ENCODE measurements around the gene COCH.

COCH gene

DNA sequence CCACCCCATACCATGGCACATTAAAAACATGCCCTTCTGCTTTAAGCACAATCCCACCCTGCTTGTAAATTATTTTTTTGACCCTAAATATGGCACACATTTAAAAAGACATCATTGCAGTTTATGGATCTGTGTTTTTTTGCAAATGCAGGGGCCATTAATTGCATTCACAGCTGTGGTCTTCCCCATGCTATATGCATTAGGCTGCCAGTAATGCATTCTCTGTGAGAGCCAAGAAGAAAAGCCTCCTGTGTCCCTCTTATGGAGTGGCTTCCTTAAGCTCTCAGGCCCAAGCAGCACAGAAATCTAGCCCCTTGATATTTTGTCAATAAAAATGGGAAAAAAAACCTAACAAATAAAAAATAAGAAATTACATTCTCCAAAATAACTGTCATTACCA lies 20.4 kb upstream of the COCH start:
- Histone ChIP-seq H3K27me3 (ENCODE audit: control insufficient read depth, low read length) (no peaks in the 10 kb centered on the region), H3F3A (ENCODE audit: control insufficient read depth, insufficient read depth) (no peaks in the 10 kb centered on the region), H3K79me2 (ENCODE audit: control insufficient read depth, low read length) (no peaks in the 10 kb centered on the region), H3K4me3 (ENCODE audit: low read length) (no peak overlapping the region), H3K27ac (ENCODE audit: low read depth, low read length) (no peak overlapping the region), H3K4me2 (ENCODE audit: low read length) (no peak overlapping the region), H3K9me2 (replicated peaks; ENCODE audit: control insufficient read depth, low read length) (no peaks in the 10 kb centered on the region), H4K20me1 (ENCODE audit: control insufficient read depth, insufficient read depth, low read depth, low read length) (no peaks in the 10 kb centered on the region), H3K4me1 (ENCODE audit: control insufficient read depth, low read length) (peaks cover 8% of the 10 kb centered on the region), H3K36me3 (ENCODE audit: control insufficient read depth, low read length) (no peaks in the 10 kb centered on the region), H3K9me3 (ENCODE audit: control insufficient read depth, insufficient read depth, low read length) (no peaks in the 10 kb centered on the region)
- no peak for TF ChIP-seq EZH2phosphoT487 (IDR thresholded peaks at IDR 0.05; ENCODE audit: borderline replicate concordance, low read length)
- TF ChIP-seq, protein P1, sequence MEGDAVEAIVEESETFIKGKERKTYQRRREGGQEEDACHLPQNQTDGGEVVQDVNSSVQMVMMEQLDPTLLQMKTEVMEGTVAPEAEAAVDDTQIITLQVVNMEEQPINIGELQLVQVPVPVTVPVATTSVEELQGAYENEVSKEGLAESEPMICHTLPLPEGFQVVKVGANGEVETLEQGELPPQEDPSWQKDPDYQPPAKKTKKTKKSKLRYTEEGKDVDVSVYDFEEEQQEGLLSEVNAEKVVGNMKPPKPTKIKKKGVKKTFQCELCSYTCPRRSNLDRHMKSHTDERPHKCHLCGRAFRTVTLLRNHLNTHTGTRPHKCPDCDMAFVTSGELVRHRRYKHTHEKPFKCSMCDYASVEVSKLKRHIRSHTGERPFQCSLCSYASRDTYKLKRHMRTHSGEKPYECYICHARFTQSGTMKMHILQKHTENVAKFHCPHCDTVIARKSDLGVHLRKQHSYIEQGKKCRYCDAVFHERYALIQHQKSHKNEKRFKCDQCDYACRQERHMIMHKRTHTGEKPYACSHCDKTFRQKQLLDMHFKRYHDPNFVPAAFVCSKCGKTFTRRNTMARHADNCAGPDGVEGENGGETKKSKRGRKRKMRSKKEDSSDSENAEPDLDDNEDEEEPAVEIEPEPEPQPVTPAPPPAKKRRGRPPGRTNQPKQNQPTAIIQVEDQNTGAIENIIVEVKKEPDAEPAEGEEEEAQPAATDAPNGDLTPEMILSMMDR (IDR thresholded peaks at IDR 0.05; ENCODE audit: low read depth, low read length, poor library complexity, severe bottlenecking): no peak

DNA sequence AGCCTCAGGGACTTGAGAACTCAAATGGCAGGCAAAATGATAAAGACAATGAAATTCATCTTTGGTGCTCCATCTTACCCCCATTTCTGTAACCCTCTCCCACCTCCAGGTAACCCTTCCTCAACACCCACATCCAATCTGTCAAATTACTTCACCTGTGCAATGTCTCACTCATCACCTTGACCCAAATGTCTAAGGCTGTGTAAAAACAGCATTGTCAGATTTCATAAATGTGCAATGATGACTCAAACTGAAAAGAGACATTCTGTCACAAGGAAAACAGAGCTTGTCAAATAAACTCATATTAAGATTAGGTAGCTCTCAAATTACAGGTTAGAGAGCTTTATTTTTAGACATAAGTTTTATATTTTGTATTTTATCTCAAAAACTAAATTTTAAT lies 19.9 kb upstream of the COCH start:
- H3K9me3 ChIP-seq (ENCODE audit: control insufficient read depth, insufficient read depth, low read length): no peaks in the 10 kb centered on the region
- no peak overlapping the region for H3K27ac ChIP-seq (ENCODE audit: low read depth, low read length)
- TF ChIP-seq EZH2phosphoT487 (IDR thresholded peaks at IDR 0.05; ENCODE audit: borderline replicate concordance, low read length): no peak
- TF ChIP-seq, protein P1 (IDR thresholded peaks at IDR 0.05; ENCODE audit: low read depth, low read length, poor library complexity, severe bottlenecking): no peak
- H3K9me2 ChIP-seq (replicated peaks; ENCODE audit: control insufficient read depth, low read length): no peaks in the 10 kb centered on the region
- no peaks in the 10 kb centered on the region for H4K20me1 ChIP-seq (ENCODE audit: control insufficient read depth, insufficient read depth, low read depth, low read length)
- no peaks in the 10 kb centered on the region for H3K27me3 ChIP-seq (ENCODE audit: control insufficient read depth, low read length)
- no peaks in the 10 kb centered on the region for H3K36me3 ChIP-seq (ENCODE audit: control insufficient read depth, low read length)
- no peaks in the 10 kb centered on the region for H3K79me2 ChIP-seq (ENCODE audit: control insufficient read depth, low read length)
- no peaks in the 10 kb centered on the region for H3F3A ChIP-seq (ENCODE audit: control insufficient read depth, insufficient read depth)
- peaks cover 8% of the 10 kb centered on the region for H3K4me1 ChIP-seq (ENCODE audit: control insufficient read depth, low read length)
- no peak overlapping the region for H3K4me3 ChIP-seq (ENCODE audit: low read length)
- H3K4me2 ChIP-seq (ENCODE audit: low read length): no peak overlapping the region

DNA sequence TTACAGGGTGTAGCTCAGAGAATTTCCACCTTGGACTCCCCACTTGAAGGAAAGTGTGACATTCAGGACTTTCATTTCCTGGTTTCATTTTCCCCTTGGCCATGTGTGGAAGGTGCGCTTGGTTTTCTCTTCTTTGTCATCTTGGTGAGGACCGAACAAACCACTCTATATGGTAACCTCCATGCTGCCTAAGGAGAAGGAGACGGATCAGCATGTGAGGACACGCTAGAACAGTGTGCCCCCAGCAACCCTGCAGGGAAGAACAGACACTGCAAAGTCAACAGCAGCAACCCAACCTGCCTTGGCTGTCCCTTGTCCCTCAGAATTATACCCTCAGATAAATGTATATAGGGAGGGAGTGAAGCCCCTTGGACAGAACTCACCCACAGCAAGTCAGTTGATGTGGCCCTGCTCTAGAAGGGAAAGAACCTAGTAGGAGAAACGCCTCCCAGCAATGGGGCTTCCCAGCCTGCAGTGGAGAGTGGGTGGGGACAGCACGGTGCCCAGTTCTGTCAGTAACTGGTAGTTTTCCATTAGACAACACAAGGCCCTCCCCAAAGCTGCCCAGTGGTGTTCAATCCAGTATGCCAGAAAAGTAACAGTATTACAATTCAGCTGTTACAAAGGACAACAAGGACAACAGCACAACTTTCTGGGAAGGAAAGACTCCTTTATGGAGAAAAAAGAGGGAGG lies 18.9 kb upstream of the COCH start:
- H3K79me2 ChIP-seq (ENCODE audit: control insufficient read depth, low read length): no peaks in the 10 kb centered on the region
- no peaks in the 10 kb centered on the region for H3K9me3 ChIP-seq (ENCODE audit: control insufficient read depth, insufficient read depth, low read length)
- H4K20me1 ChIP-seq (ENCODE audit: control insufficient read depth, insufficient read depth, low read depth, low read length): no peaks in the 10 kb centered on the region
- no peaks in the 10 kb centered on the region for H3K27me3 ChIP-seq (ENCODE audit: control insufficient read depth, low read length)
- H3K4me3 ChIP-seq (ENCODE audit: low read length): no peak overlapping the region
- H3K4me1 ChIP-seq (ENCODE audit: control insufficient read depth, low read length): peaks cover 8% of the 10 kb centered on the region
- H3K36me3 ChIP-seq (ENCODE audit: control insufficient read depth, low read length): no peaks in the 10 kb centered on the region
- no peak overlapping the region for H3K4me2 ChIP-seq (ENCODE audit: low read length)
- H3F3A ChIP-seq (ENCODE audit: control insufficient read depth, insufficient read depth): no peaks in the 10 kb centered on the region
- H3K9me2 ChIP-seq (replicated peaks; ENCODE audit: control insufficient read depth, low read length): no peaks in the 10 kb centered on the region
- TF ChIP-seq EZH2phosphoT487 (IDR thresholded peaks at IDR 0.05; ENCODE audit: borderline replicate concordance, low read length): no peak
- TF ChIP-seq, protein P1 (IDR thresholded peaks at IDR 0.05; ENCODE audit: low read depth, low read length, poor library complexity, severe bottlenecking): no peak
- no peak overlapping the region for H3K27ac ChIP-seq (ENCODE audit: low read depth, low read length)

Measured in DOHH2 (cell line).